Testis (tissue), 2 donors: Measurements from ENCODE around the gene EPHA6.

Source experiments
- POLR2A ChIP-seq: fragments of 450-650 bp; IDR thresholded peaks from one replicate; pipeline ENCODE4 v1.6.1; 2017; ENCODE audit warnings: antibody characterized with exemption, mild to moderate bottlenecking, moderate library complexity
- TF ChIP-seq, protein P1 (sequence below), 3 experiments: fragments of 450-650 bp in 2 of 3; fragments of 200-600 bp in 1 of 3; sonication (generic) in 1 of 3; IDR thresholded peaks; one replicate each; pipeline ENCODE4 v1.5.1; 2016 to 2019; ENCODE audit warnings: antibody characterized with exemption in 3 of 3, mild to moderate bottlenecking in 2 of 3, moderate library complexity in 1 of 3

- TF ChIP-seq, protein P1, sequence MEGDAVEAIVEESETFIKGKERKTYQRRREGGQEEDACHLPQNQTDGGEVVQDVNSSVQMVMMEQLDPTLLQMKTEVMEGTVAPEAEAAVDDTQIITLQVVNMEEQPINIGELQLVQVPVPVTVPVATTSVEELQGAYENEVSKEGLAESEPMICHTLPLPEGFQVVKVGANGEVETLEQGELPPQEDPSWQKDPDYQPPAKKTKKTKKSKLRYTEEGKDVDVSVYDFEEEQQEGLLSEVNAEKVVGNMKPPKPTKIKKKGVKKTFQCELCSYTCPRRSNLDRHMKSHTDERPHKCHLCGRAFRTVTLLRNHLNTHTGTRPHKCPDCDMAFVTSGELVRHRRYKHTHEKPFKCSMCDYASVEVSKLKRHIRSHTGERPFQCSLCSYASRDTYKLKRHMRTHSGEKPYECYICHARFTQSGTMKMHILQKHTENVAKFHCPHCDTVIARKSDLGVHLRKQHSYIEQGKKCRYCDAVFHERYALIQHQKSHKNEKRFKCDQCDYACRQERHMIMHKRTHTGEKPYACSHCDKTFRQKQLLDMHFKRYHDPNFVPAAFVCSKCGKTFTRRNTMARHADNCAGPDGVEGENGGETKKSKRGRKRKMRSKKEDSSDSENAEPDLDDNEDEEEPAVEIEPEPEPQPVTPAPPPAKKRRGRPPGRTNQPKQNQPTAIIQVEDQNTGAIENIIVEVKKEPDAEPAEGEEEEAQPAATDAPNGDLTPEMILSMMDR (IDR thresholded peaks at IDR 0.05), result no peak
- TF ChIP-seq POLR2A, result no peak
These were observed 207.4 kb downstream of the EPHA6 start for GRCh38 chr3:97021778-97022177.
